KMS-11 (cell line): Measurements from ENCODE around the gene LRRC70.

Experiments used
- H2AFZ ChIP-seq: fragments of 200-600 bp; sonication (generic); 2 replicates; pipeline ENCODE4 v1.6.1; 2016; ENCODE audit warnings: antibody characterized with exemption, mixed run types, low read depth
- H3K27ac ChIP-seq: fragments of 200-600 bp; sonication (generic); 2 replicates; pipeline ENCODE4 v1.6.1; 2016; ENCODE audit warnings: mild to moderate bottlenecking, mixed run types
- H3K27me3 ChIP-seq: fragments of 200-600 bp; sonication (generic); 2 replicates; pipeline ENCODE4 v1.6.1; 2017; ENCODE audit warnings: mild to moderate bottlenecking, low read depth, mixed run types, moderate library complexity; ENCODE audit not compliant: insufficient read depth
- H3K36me3 ChIP-seq: fragments of 200-600 bp; sonication (generic); 2 replicates; pipeline ENCODE4 v1.6.1; 2017; ENCODE audit warnings: mild to moderate bottlenecking, mixed run types; ENCODE audit not compliant: insufficient read depth
- H3K4me1 ChIP-seq: fragments of 200-600 bp; sonication (generic); 2 replicates; pipeline ENCODE4 v1.6.1; 2016; ENCODE audit warnings: mild to moderate bottlenecking, low read depth, mixed run types; ENCODE audit not compliant: poor library complexity, severe bottlenecking
- H3K4me2 ChIP-seq: fragments of 200-600 bp; sonication (generic); 2 replicates; pipeline ENCODE4 v1.7.0; 2016; ENCODE audit warnings: mild to moderate bottlenecking, mixed run types
- H3K4me3 ChIP-seq: fragments of 200-600 bp; sonication (generic); IDR thresholded peaks from 2 replicates; pipeline ENCODE4 v1.6.1; 2017; ENCODE audit warnings: low read depth, low read length, mixed read lengths; ENCODE audit not compliant: insufficient read depth
- H3K79me2 ChIP-seq: fragments of 200-600 bp; sonication (generic); 2 replicates; pipeline ENCODE4 v1.6.1; 2016; ENCODE audit warnings: low read depth, mixed run types; ENCODE audit not compliant: insufficient read depth
- H3K9ac ChIP-seq: fragments of 200-600 bp; sonication (generic); 2 replicates; pipeline ENCODE4 v1.6.1; 2016; ENCODE audit warnings: mild to moderate bottlenecking, mixed run types
- H4K20me1 ChIP-seq: fragments of 200-600 bp; sonication (generic); 2 replicates; pipeline ENCODE4 v1.6.1; 2016; ENCODE audit warnings: mild to moderate bottlenecking, mixed run types; ENCODE audit not compliant: insufficient read depth
- CTCF ChIP-seq: fragments of 200-600 bp; sonication (generic); conservative IDR thresholded peaks from 2 replicates; pipeline ENCODE4 v1.6.1; 2017; ENCODE audit warnings: low read depth, mild to moderate bottlenecking, antibody characterized with exemption, low read length, moderate library complexity, mixed read lengths

LRRC70 gene

DNA sequence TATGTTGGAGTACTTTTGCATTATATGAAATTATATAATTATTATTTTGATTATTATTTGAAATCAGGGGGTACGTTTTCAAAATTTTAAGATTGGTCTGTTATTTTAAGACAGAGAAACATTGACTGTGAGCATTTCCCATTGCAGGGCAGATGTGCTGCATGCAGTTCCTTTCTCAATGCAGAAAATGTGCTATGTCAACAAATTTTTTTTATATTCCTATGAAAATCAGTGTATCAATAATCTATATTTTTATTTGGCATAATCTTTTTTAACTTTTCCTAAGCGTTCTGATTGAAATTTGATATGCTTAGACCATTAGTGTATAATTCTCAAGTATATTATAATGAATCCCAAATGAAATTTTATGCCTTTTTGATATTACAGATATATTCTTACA, 41.8 kb upstream of the LRRC70 start:
- no peak for TF ChIP-seq CTCF
- H3K79me2 ChIP-seq: no peaks in the 10 kb centered on the region
- H3K4me2 ChIP-seq: no peak overlapping the region
- H3K27me3 ChIP-seq: no peaks in the 10 kb centered on the region
- H3K4me1 ChIP-seq: no peaks in the 10 kb centered on the region
- no peak overlapping the region for H3K4me3 ChIP-seq
- H3K27ac ChIP-seq: no peak overlapping the region
- no peaks in the 10 kb centered on the region for H4K20me1 ChIP-seq
- no peak overlapping the region for H2AFZ ChIP-seq
- H3K9ac ChIP-seq: no peak overlapping the region
- peaks cover 6% of the 10 kb centered on the region; the same call in 1 of the 2 replicates for H3K36me3 ChIP-seq

- no peak overlapping the region for H3K4me3 ChIP-seq
- H3K4me2 ChIP-seq: no peak overlapping the region
- H3K27ac ChIP-seq: no peak overlapping the region
Observed at GRCh38 chr5:62538017-62538942, 40.3 kb upstream of the LRRC70 start.

DNA sequence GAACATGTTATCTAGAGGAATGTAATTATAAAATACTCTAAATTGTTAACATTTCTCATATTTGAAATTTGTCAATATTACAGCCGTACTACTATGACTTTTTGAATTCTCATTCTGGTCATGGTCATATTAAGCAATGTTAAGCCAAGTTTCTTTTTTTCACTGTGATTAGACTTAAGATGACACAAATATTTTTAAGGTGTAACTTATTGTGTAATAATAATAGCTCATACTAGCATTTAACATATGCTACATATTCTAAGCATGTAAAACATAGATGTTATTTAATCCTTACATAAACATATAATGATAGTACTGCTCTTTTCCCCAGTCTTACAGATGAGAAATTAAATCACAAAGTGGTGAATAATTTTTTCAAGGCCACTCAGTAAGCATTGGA, 35.9 kb upstream of the LRRC70 start:
- TF ChIP-seq CTCF: no peak
- Histone ChIP-seq H3K79me2 (no peaks in the 10 kb centered on the region), H3K4me1 (no peaks in the 10 kb centered on the region), H3K36me3 (no peaks in the 10 kb centered on the region; the same call in 1 of the 2 replicates), H3K4me3 (no peak overlapping the region), H3K4me2 (no peak overlapping the region), H2AFZ (no peak overlapping the region), H3K27me3 (no peaks in the 10 kb centered on the region), H3K27ac (no peak overlapping the region), H4K20me1 (no peaks in the 10 kb centered on the region), H3K9ac (no peak overlapping the region)

More at GRCh38 chr5:62538017-62538942, 40.3 kb upstream of the LRRC70 start:
- Histone ChIP-seq H4K20me1 (no peaks in the 10 kb centered on the region), H3K4me1 (no peaks in the 10 kb centered on the region), H3K36me3 (peaks cover 6% of the 10 kb centered on the region; the same call in 1 of the 2 replicates), H3K27me3 (no peaks in the 10 kb centered on the region), H2AFZ (no peak overlapping the region), H3K9ac (no peak overlapping the region), H3K79me2 (no peaks in the 10 kb centered on the region)
- no peak for TF ChIP-seq CTCF

DNA sequence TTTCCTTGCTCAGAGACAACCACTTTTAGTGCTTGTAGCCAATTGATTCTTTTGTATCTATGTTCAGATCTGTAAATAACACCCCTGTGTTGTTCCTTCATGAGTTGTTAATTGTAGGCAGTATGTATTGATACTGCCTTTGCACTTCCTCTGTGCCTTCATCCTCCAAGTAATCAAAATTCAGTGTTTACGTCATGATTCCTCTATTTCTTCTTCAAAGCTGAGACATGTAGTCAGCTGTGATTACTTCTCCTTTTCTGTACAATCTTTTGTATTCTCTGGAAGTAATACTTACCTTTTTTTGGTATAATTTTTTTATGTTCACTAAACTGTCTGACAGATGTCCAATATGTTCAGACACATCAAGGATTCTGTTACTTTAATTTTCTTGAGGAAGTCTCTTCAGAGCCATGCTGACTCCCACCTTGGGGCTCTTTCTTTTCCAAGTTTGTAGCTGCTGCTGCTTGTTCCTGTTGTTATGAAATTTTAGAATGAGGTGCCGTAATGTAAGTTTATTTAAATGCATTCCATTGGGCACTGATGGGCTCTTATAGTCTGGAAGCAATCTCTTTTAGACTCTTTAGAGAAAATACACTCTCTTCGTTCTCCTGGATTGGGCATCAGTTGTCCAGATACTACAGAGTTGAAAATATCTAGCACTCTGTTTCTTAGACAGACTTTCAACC, 30.5 kb upstream of the LRRC70 start:
- H3K4me2 ChIP-seq: no peak overlapping the region
- H4K20me1 ChIP-seq: no peaks in the 10 kb centered on the region
- H3K9ac ChIP-seq: no peak overlapping the region
- H3K4me1 ChIP-seq: no peaks in the 10 kb centered on the region
- TF ChIP-seq CTCF: no peak
- no peak overlapping the region for H3K27ac ChIP-seq
- no peaks in the 10 kb centered on the region for H3K36me3 ChIP-seq
- H3K27me3 ChIP-seq: no peaks in the 10 kb centered on the region
- no peak overlapping the region for H3K4me3 ChIP-seq
- H2AFZ ChIP-seq: no peak overlapping the region
- no peaks in the 10 kb centered on the region for H3K79me2 ChIP-seq
